HepG2 (cell line): ENCODE measurements around the gene MIEF2.

Experiments used
- BCL6 ChIP-seq: IDR thresholded peaks from 2 replicates; pipeline ENCODE4 v1.6.1; 2016; ENCODE audit warnings: missing genetic modification reagents, missing compliant biosample characterization
- SUZ12 ChIP-seq: fragments of 150-350 bp; IDR thresholded peaks from 2 replicates; pipeline ENCODE4 v1.6.1; 2014; ENCODE audit warnings: low read depth, low read length
- TP53 ChIP-seq: sonication (generic); formaldehyde crosslinking; conservative IDR thresholded peaks from 2 replicates; pipeline ENCODE4 v1.4.0; 2020; ENCODE audit warnings: missing genetic modification reagents
- ZBTB38 ChIP-seq: sonication (generic); formaldehyde crosslinking; IDR thresholded peaks from 2 replicates; pipeline ENCODE4 v1.5.1; 2020; ENCODE audit warnings: mild to moderate bottlenecking, missing genetic modification reagents
- ZBTB7A ChIP-seq: sonication (generic); formaldehyde crosslinking; IDR thresholded peaks from 2 replicates; pipeline ENCODE4 v1.8.0; 2022; ENCODE audit warnings: mild to moderate bottlenecking, missing genetic modification reagents
- ZC3H4 ChIP-seq: sonication (generic); formaldehyde crosslinking; IDR thresholded peaks from 2 replicates; pipeline ENCODE4 v1.4.0; 2020; ENCODE audit warnings: missing genetic modification reagents, borderline replicate concordance
- ZNF230 ChIP-seq: sonication (generic); formaldehyde crosslinking; IDR thresholded peaks from 2 replicates; pipeline ENCODE4 v1.4.0; 2020; ENCODE audit warnings: mild to moderate bottlenecking, missing genetic modification reagents
- TF ChIP-seq, protein P1 (sequence below): sonication (generic); formaldehyde crosslinking; IDR thresholded peaks from 2 replicates; pipeline ENCODE4 v1.5.0; 2020; ENCODE audit warnings: mild to moderate bottlenecking, missing genetic modification reagents, moderate library complexity

DNA sequence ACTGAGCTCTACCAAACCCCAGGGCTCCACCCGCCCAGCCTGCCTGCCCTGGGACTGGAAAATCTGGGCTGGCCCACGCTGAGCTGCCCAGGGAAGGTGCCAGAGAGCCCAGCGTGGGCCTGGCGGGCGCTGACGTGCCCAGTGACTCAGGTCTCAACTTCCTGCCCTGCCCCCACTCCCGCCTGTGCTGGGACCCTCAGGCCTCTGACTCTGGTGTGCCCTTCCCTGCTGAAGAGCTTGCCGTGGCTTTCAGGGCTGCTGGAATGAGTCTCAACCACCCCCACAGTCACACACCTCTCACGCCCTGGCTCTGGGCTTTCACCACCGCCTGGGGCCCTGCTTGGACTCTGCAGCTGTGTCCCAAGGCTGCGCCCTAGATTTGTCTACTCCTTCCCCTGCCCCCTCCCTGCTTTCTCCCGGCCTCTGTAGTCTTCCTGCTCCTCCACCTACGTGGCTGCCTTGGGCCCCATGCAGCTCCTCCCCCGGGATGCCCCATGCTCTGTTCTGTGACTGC is 24.7 kb upstream of the MIEF2 start:
- TF ChIP-seq ZNF230: no peak
- TF ChIP-seq TP53 (CRISPR knock-in tag): no peak
- no peak for TF ChIP-seq ZBTB7A (CRISPR knock-in tag)
- TF ChIP-seq BCL6 (CRISPR knock-in tag): no peak
- no peak for TF ChIP-seq ZC3H4 (CRISPR knock-in tag)
- no peak for TF ChIP-seq SUZ12
- TF ChIP-seq, protein P1, sequence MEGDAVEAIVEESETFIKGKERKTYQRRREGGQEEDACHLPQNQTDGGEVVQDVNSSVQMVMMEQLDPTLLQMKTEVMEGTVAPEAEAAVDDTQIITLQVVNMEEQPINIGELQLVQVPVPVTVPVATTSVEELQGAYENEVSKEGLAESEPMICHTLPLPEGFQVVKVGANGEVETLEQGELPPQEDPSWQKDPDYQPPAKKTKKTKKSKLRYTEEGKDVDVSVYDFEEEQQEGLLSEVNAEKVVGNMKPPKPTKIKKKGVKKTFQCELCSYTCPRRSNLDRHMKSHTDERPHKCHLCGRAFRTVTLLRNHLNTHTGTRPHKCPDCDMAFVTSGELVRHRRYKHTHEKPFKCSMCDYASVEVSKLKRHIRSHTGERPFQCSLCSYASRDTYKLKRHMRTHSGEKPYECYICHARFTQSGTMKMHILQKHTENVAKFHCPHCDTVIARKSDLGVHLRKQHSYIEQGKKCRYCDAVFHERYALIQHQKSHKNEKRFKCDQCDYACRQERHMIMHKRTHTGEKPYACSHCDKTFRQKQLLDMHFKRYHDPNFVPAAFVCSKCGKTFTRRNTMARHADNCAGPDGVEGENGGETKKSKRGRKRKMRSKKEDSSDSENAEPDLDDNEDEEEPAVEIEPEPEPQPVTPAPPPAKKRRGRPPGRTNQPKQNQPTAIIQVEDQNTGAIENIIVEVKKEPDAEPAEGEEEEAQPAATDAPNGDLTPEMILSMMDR: no peak
- TF ChIP-seq ZBTB38 (CRISPR knock-in tag): no peak
